NCI-H1105 treated with DMSO at 0.1 percent for 48 hours (cell line): Measurements from ENCODE around the gene DBNL.
"Not testable (repeated sequence)": the region's sequence is repeated elsewhere in the genome, so short reads cannot be mapped to it uniquely, and the experiment has no call there.

Experiments used
- DNase-seq: peaks from one replicate; lab custom pipeline; 2025; lab: John Stamatoyannopoulos, UW

DBNL gene

GRCh38 chr7:44044315-44045225 is at the start of gene DBNL:
DBNL (plus strand) TSS chr7:44044702; CDS start chr7:44044738, 36 bp downstream.
- DNase-seq: peak; percentile 77

- not testable (repeated sequence) for DNase-seq
These were observed 47.0 kb upstream of the DBNL start, which contains the start of gene SPDYE1 for GRCh38 chr7:43997532-43997931. SPDYE1 (plus strand) TSS chr7:43997897; CDS start chr7:43999950, 2,053 bp downstream.

GRCh38 chr7:44012081-44012480 is 32.4 kb upstream of the DBNL start:
- DNase-seq: not testable (repeated sequence)

- not testable (repeated sequence) for DNase-seq
These were observed 29.4 kb upstream of the DBNL start for GRCh38 chr7:44015090-44015489.

- DNase-seq: peak; percentile 93
These were observed 25.4 kb upstream of the DBNL start for GRCh38 chr7:44018857-44019807.

- not testable (repeated sequence) for DNase-seq
These were observed 24.7 kb upstream of the DBNL start for GRCh38 chr7:44019825-44020224.

- not testable (repeated sequence) for DNase-seq
These were observed 22.4 kb upstream of the DBNL start for GRCh38 chr7:44022069-44022468.

GRCh38 chr7:44022796-44023467 is 21.6 kb upstream of the DBNL start:
- not testable (repeated sequence) for DNase-seq

- DNase-seq: not testable (repeated sequence)
These were observed 15.1 kb upstream of the DBNL start for GRCh38 chr7:44029433-44029832.

- not testable (repeated sequence) for DNase-seq
These were observed 14.5 kb upstream of the DBNL start for GRCh38 chr7:44030029-44030428.

GRCh38 chr7:44031319-44031718 is 13.2 kb upstream of the DBNL start:
- not testable (repeated sequence) for DNase-seq

- DNase-seq: not testable (repeated sequence)
These were observed 12.5 kb upstream of the DBNL start for GRCh38 chr7:44032031-44032430.

- not testable (repeated sequence) for DNase-seq
These were observed 10.3 kb upstream of the DBNL start for GRCh38 chr7:44033971-44034844.

- not testable (repeated sequence) for DNase-seq
These were observed 8.1 kb upstream of the DBNL start for GRCh38 chr7:44036364-44036763.

- not testable (repeated sequence) for DNase-seq
These were observed 6.6 kb upstream of the DBNL start for GRCh38 chr7:44037951-44038350.

- not testable (repeated sequence) for DNase-seq
These were observed 5.9 kb upstream of the DBNL start for GRCh38 chr7:44038553-44038952.

GRCh38 chr7:44038961-44039558 is 5.4 kb upstream of the DBNL start:
- DNase-seq: peak; percentile 90

- not testable (repeated sequence) for DNase-seq
These were observed 4.6 kb upstream of the DBNL start for GRCh38 chr7:44039800-44040492.

- peak; percentile 11 for DNase-seq
These were observed 4.0 kb upstream of the DBNL start for GRCh38 chr7:44040493-44040891.

GRCh38 chr7:44042221-44042620 is 2.3 kb upstream of the DBNL start:
- DNase-seq: no peak
